Measurements from ENCODE around the gene PRPF18.

Gene PRPF18

GRCh38 chr10:13671904-13672303 is 85.1 kb downstream of the PRPF18 start:
- DNase-seq, result no peak

GRCh38 chr10:13672548-13672947 is 85.8 kb downstream of the PRPF18 start:
- DNase-seq, result no peak

GRCh38 chr10:13673156-13673555 is 86.4 kb downstream of the PRPF18 start:
- DNase-seq, result no peak

- no peak for DNase-seq
Measured at GRCh38 chr10:13674645-13675588, 88.2 kb downstream of the PRPF18 start.

- no peak for DNase-seq
Measured at GRCh38 chr10:13678101-13678843, 91.5 kb downstream of the PRPF18 start.
